Activated naive CD4-positive, alpha-beta T cell treated with anti-CD3 and anti-CD28 coated beads, Interleukin-2, amount 10 ng/mL, durations not matched to agents 7 days and 5 days (primary cell): ENCODE results near the gene SMC1A.

ENCODE experiments used
- CTCF ChIA-PET: fragments of 350-600 bp; sonication (Branson Sonifier 250); formaldehyde crosslinking; loops from one replicate; lab custom pipeline; 2021; ENCODE audit warnings: antibody characterized with exemption; lab: Charles Lee
- DNase-seq: peaks from one replicate; pipeline ENCODE4 v3.0.0-alpha.2; 2020
- H3K27ac Mint-ChIP-seq: one replicate; pipeline ENCODE4 v1.8.0; 2021; ENCODE audit warnings: mild to moderate bottlenecking, moderate library complexity, mixed read lengths
- H3K27me3 Mint-ChIP-seq: one replicate; pipeline ENCODE4 v1.8.0; 2021; ENCODE audit warnings: mild to moderate bottlenecking, mixed read lengths
- H3K36me3 Mint-ChIP-seq: one replicate; pipeline ENCODE4 v1.8.0; 2021; ENCODE audit warnings: mixed read lengths
- H3K4me1 Mint-ChIP-seq: one replicate; pipeline ENCODE4 v1.8.0; 2021; ENCODE audit warnings: mixed read lengths
- H3K4me3 Mint-ChIP-seq: one replicate; pipeline ENCODE4 v1.8.0; 2021; ENCODE audit warnings: mild to moderate bottlenecking, moderate library complexity, mixed read lengths
- H3K9me3 Mint-ChIP-seq: one replicate; pipeline ENCODE4 v1.8.0; 2021; ENCODE audit warnings: mixed read lengths

SMC1A gene

GRCh38 chrX:53347948-53348347 lies 74.5 kb downstream of the SMC1A start:
- Mint-ChIP-seq H3K4me3 (no peak overlapping the region), H3K27me3 (no peaks in the 10 kb centered on the region), H3K27ac (no peak overlapping the region), H3K9me3 (no peaks in the 10 kb centered on the region), H3K4me1 (no peaks in the 10 kb centered on the region), H3K36me3 (no peaks in the 10 kb centered on the region)
- CTCF ChIA-PET, result no interaction called here
- no peak for DNase-seq

GRCh38 chrX:53340852-53341645 lies 81.4 kb downstream of the SMC1A start:
- H3K27me3 Mint-ChIP-seq, result no peaks in the 10 kb centered on the region
- no peak overlapping the region for H3K4me3 Mint-ChIP-seq
- H3K27ac Mint-ChIP-seq, result no peak overlapping the region
- no peak for DNase-seq
- no peaks in the 10 kb centered on the region for H3K4me1 Mint-ChIP-seq
- H3K36me3 Mint-ChIP-seq, result no peaks in the 10 kb centered on the region
- H3K9me3 Mint-ChIP-seq, result no peaks in the 10 kb centered on the region
- CTCF ChIA-PET, result no interaction called here

- CTCF ChIA-PET, result interaction anchor here (1.2 kb wide), 1 partner anchor 24 kb away, joined by 3 read pairs; no protein-coding TSS in a partner anchor
- Mint-ChIP-seq H3K27me3 (peaks cover 20% of the 10 kb centered on the region), H3K4me1 (no peaks in the 10 kb centered on the region), H3K36me3 (no peaks in the 10 kb centered on the region), H3K27ac (no peak overlapping the region), H3K4me3 (no peak overlapping the region), H3K9me3 (no peaks in the 10 kb centered on the region)
- DNase-seq, result no peak
These were observed 85.4 kb downstream of the SMC1A start for GRCh38 chrX:53337101-53337500.

- DNase-seq, result no peak
- Mint-ChIP-seq H3K9me3 (no peaks in the 10 kb centered on the region), H3K4me3 (no peak overlapping the region), H3K27ac (no peak overlapping the region), H3K36me3 (no peaks in the 10 kb centered on the region), H3K4me1 (no peaks in the 10 kb centered on the region), H3K27me3 (peaks cover 36% of the 10 kb centered on the region)
- CTCF ChIA-PET, result no interaction called here
These were observed 88.6 kb downstream of the SMC1A start for GRCh38 chrX:53333853-53334252.

- no peak overlapping the region for H3K27ac Mint-ChIP-seq
- DNase-seq, result no peak
- no peak overlapping the region for H3K4me3 Mint-ChIP-seq
- H3K4me1 Mint-ChIP-seq, result no peaks in the 10 kb centered on the region
- no peaks in the 10 kb centered on the region for H3K9me3 Mint-ChIP-seq
- CTCF ChIA-PET, result interaction anchor here (1.5 kb wide), 1 partner anchor 19 kb away, joined by 3 read pairs; no protein-coding TSS in a partner anchor
- H3K27me3 Mint-ChIP-seq, result peaks cover 53% of the 10 kb centered on the region
- H3K36me3 Mint-ChIP-seq, result no peaks in the 10 kb centered on the region
These were observed 90.2 kb downstream of the SMC1A start for GRCh38 chrX:53332204-53332603.

GRCh38 chrX:53330331-53330730 lies 92.1 kb downstream of the SMC1A start:
- H3K27ac Mint-ChIP-seq, result no peak overlapping the region
- H3K36me3 Mint-ChIP-seq, result no peaks in the 10 kb centered on the region

GRCh38 chrX:53324803-53325202 lies 97.7 kb downstream of the SMC1A start:
- no peaks in the 10 kb centered on the region for H3K9me3 Mint-ChIP-seq
- peaks cover 81% of the 10 kb centered on the region for H3K27me3 Mint-ChIP-seq
- CTCF ChIA-PET, result no interaction called here
- peaks cover 3% of the 10 kb centered on the region for H3K36me3 Mint-ChIP-seq
- no peak overlapping the region for H3K27ac Mint-ChIP-seq
- no peak for DNase-seq
- H3K4me3 Mint-ChIP-seq, result no peak overlapping the region
- H3K4me1 Mint-ChIP-seq, result peaks cover 9% of the 10 kb centered on the region

More at GRCh38 chrX:53330331-53330730, 92.1 kb downstream of the SMC1A start:
- CTCF ChIA-PET, result interaction anchor here (1.3 kb wide), 1 partner anchor 13 kb away, joined by 3 read pairs; no protein-coding TSS in a partner anchor
- Mint-ChIP-seq H3K27me3 (peaks cover 69% of the 10 kb centered on the region), H3K9me3 (no peaks in the 10 kb centered on the region), H3K4me1 (no peaks in the 10 kb centered on the region), H3K4me3 (no peak overlapping the region)
- no peak for DNase-seq
